ENCODE results near the gene CTNNA3. TPM values are rescaled to one million over a fixed set of nuclear protein-coding genes. Genes with fewer than 3 reads are reported as not detected.

CTNNA3 gene
- total and polyA plus RNA-seq, 7 donors: under 0.01 to 4.6 (median 2.4) TPM; not detected in 1

- Histone ChIP-seq H3K4me1 (no peaks in the 10 kb centered on the region), H3K4me3 (no peak overlapping the region), H3K27me3 (no peaks in the 10 kb centered on the region), H3K9me3 (no peaks in the 10 kb centered on the region), H3K36me3 (no peaks in the 10 kb centered on the region), H3K27ac (no peak overlapping the region)
- WGBS, 2 donors: 67 to 78% methylated on average over 2 of the region's 2 CpGs
- intact Hi-C loops (cut with DNase I): no loop called here
- DNase-seq: no peak
- TF ChIP-seq CTCF (IDR thresholded peaks at IDR 0.05) (no peak), POLR2A (IDR thresholded peaks at IDR 0.05) (no peak), POLR2AphosphoS5 (IDR thresholded peaks at IDR 0.05) (no peak), EP300 (IDR thresholded peaks at IDR 0.05) (no peak)
These were observed 544.5 kb downstream of the CTNNA3 start for GRCh38 chr10:67151471-67151870.

GRCh38 chr10:67144530-67144929 lies 551.5 kb downstream of the CTNNA3 start:
- H3K4me3 ChIP-seq: no peak overlapping the region
- H3K9me3 ChIP-seq: no peaks in the 10 kb centered on the region
- intact Hi-C loops (cut with DNase I): no loop called here
- no peak overlapping the region for H3K27ac ChIP-seq
- WGBS, 2 donors: 55 to 99% methylated on average over 1 of the region's 1 CpG
- no peaks in the 10 kb centered on the region for H3K4me1 ChIP-seq
- TF ChIP-seq EP300 (IDR thresholded peaks at IDR 0.05) (no peak), CTCF (IDR thresholded peaks at IDR 0.05) (no peak), POLR2A (IDR thresholded peaks at IDR 0.05) (no peak), POLR2AphosphoS5 (IDR thresholded peaks at IDR 0.05) (no peak)
- DNase-seq: no peak
- H3K36me3 ChIP-seq: no peaks in the 10 kb centered on the region
- H3K27me3 ChIP-seq: no peaks in the 10 kb centered on the region

- intact Hi-C loops (cut with DNase I): no loop called here
- no peak overlapping the region for H3K27ac ChIP-seq
- no peaks in the 10 kb centered on the region for H3K36me3 ChIP-seq
- H3K9me3 ChIP-seq: no peaks in the 10 kb centered on the region
- no peak overlapping the region for H3K4me3 ChIP-seq
- H3K4me1 ChIP-seq: no peaks in the 10 kb centered on the region
- H3K27me3 ChIP-seq: no peaks in the 10 kb centered on the region
- no peak for DNase-seq
- 79 to 93% methylated on average over 6 of the region's 6 CpGs for WGBS, 2 donors
- TF ChIP-seq CTCF (IDR thresholded peaks at IDR 0.05): no peak
- no peak for TF ChIP-seq EP300 (IDR thresholded peaks at IDR 0.05)
- TF ChIP-seq POLR2A (IDR thresholded peaks at IDR 0.05): no peak
- no peak for TF ChIP-seq POLR2AphosphoS5 (IDR thresholded peaks at IDR 0.05)
These were observed 554.7 kb downstream of the CTNNA3 start for GRCh38 chr10:67141300-67141699.

DNA sequence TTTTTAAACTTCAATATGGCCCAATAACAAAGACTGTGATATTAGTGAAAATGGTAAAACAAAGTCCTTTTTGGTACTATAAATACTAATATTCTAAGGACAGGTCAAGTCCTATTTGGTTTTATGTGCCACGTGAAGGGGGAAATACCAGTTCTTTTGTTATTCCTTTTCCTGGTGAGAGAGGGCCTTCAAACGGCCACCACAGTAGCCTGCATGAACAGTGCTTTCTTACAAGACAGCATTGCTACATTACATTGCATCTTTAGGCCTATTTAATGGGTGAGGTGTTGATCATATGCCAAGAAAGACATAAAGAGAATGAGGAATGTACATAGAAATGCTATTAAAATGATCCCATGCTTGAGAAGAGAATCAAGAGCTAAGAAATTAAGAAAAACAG lies 555.4 kb downstream of the CTNNA3 start:
- Histone ChIP-seq H3K36me3 (no peaks in the 10 kb centered on the region), H3K27ac (no peak overlapping the region), H3K4me1 (no peaks in the 10 kb centered on the region), H3K9me3 (no peaks in the 10 kb centered on the region), H3K4me3 (no peak overlapping the region), H3K27me3 (no peaks in the 10 kb centered on the region)
- no peak for DNase-seq
- 35 to 62% methylated on average over 2 of the region's 2 CpGs for WGBS, 2 donors
- TF ChIP-seq EP300 (IDR thresholded peaks at IDR 0.05): no peak
- TF ChIP-seq POLR2A (IDR thresholded peaks at IDR 0.05): no peak
- no peak for TF ChIP-seq CTCF (IDR thresholded peaks at IDR 0.05)
- TF ChIP-seq POLR2AphosphoS5 (IDR thresholded peaks at IDR 0.05): no peak
- intact Hi-C loops (cut with DNase I): no loop called here

DNA sequence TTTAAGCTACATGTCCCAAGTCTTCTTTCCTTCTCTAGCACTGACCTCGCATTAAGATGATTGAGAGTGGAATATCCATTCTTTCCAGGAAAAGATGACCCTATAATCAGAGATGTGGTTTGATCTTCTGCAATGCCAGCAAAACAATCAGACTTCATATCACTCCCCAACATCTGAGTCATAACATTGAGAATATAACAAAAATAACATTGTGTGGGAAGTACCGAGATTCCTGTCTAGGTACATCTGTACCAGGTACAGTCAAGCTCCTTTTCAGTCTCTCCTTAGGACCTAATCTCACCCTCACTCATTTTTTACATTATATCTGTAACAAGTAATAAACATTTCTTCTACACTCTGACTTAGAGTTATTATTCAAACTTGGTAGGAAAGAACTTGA lies 568.6 kb downstream of the CTNNA3 start:
- no peak for DNase-seq
- Histone ChIP-seq H3K36me3 (no peaks in the 10 kb centered on the region), H3K4me3 (no peak overlapping the region), H3K9me3 (no peaks in the 10 kb centered on the region), H3K27ac (no peak overlapping the region), H3K4me1 (no peaks in the 10 kb centered on the region), H3K27me3 (no peaks in the 10 kb centered on the region)
- intact Hi-C loops (cut with DNase I): no loop called here
- 81 to 82% methylated on average over 2 of the region's 2 CpGs for WGBS, 2 donors
- TF ChIP-seq CTCF (IDR thresholded peaks at IDR 0.05): no peak
